DMS153 treated with DMSO at 0.1 percent for 48 hours (cell line): ENCODE results near the gene PRSS16.

Experiments
- DNase-seq: peaks from one replicate; lab custom pipeline; 2025; ENCODE audit not compliant: unreplicated experiment; lab: John Stamatoyannopoulos, UW

Gene PRSS16

DNA sequence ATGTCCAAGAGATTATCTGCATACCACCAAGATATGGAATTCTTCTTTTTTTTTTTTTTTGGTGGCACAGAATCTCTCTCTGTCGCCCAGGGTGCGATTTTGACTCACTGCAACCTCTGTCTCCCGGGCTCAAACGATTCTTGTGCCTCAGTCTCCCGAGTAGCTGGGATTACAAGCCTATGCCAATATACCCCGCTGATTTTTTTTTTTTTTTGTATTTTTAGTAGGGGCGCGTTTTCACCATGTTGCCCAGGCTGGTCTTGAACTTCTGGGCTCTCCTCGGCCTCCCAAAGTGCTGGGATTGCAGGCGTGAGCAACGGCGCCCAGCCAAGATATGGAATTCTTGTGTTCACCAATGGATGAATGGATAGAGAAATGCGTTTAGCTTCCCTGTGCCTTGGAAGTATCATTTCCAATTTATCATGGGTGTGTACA is 33.6 kb downstream of the PRSS16 start:
- no peak for DNase-seq

DNA sequence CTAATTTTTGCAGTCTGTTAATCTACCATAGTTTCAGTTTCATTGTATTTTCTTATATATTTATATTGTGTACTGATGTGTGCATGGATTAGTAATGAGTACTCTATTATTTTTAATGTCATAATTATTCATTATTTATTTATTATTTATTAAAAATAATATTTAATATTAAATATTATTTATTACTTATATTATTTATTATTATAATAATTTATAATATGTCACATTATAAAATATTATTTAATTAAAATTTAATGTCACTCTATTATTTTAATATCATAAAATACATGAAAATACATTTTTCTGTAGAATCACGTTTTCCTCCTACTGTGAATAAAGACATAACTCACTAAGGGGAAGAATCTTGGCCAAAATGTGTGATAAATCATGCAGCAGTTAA is 34.1 kb downstream of the PRSS16 start:
- DNase-seq, result no peak

DNA sequence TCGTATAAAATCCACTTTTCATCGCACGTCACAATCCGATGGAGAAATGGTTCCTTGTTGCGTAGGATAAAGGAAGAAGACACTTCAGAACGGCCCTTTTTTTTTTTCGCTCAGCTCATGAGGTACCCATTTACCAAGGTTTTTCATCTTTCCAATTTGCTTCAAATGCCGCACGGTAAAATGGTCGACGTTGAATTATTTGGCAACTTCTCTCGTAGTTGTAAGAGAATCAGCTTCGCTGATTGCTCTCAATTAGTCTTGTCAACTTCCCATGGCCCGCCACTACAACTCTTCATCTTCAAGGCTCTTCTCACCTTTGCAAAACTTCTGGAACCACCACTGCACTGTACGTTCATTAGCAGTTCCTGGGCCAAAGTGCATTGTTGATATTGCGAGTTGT is 35.8 kb downstream of the PRSS16 start:
- no peak for DNase-seq

DNA sequence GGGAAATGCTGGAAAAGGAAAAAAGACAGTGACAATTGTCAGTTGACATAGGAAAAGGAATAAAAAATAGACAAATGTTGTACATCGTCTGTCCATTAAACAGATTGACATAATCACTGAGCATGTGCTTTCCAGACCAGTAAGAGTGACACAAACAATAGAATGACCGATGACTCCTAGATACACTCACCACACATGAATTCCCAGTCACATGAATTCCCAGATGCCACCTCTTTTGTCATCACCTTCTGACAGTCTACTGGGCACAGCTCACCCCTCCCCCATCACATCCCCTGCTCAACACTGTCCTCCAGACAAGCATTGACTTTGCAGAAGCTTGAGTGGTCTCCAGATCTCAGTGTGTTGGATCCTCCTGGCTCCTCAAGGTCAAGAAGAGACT is 38.6 kb downstream of the PRSS16 start:
- no peak for DNase-seq

DNA sequence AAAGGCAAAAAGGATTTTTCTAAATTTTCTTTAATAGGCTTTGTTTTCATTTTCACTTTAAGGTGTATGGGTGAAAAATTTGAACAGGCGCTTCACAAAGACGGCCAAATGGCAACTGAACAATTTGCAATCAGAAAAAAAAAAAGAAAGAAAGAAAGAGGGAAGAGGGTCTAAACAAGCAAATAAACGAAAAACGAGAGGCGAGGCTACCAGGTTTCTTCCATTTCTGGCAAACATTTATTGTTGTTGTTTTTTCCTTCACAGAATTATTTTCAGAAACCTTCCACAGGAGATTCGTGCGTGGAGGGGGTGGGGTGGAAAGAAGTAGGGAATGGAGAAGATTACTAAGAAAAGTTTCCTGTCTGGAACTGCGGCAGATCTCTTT is 40.2 kb downstream of the PRSS16 start:
- no peak for DNase-seq

DNA sequence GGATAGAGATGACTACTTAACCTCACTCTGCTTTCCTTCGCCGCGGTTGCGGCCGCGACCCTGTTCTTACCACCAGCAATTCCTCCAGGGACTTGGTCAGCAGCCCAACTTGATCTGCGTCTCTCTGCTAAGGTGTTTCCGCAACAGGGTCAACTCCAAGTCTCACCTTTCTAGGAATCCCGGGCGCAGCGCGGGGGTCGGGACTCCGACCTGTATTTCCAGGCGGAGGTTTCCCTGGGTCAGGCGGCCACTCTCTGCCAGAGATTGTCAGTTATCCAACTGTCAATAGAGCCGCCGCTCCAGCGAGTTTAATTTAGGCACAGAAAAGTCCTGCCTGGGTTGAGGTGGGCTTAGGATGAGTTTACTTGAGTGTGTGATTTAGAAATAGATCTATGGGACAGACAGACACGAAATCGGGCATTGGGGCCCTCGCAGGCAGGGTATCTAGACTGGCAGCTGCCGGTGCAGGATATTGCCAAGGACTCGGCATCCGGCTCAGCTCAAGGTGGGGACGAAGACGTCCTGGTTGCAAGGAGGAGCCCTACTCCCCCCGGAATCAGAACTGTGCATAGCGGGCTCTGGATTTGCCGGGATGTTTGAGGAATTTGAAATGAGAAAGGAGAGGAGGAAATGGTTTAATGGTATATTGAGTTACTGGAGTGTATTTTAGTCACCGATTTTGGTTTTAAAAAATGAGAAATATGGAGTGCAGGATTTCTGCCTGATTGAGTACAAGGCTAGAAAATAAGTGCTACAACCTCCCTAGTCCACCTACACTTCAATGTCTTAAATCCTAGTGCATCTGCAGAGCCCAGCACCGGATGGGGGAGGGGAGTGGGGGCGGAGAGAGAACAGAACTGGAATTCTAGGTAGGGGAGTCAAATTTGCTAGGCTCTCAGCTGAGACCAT is 40.9 kb downstream of the PRSS16 start:
- no peak for DNase-seq

DNA sequence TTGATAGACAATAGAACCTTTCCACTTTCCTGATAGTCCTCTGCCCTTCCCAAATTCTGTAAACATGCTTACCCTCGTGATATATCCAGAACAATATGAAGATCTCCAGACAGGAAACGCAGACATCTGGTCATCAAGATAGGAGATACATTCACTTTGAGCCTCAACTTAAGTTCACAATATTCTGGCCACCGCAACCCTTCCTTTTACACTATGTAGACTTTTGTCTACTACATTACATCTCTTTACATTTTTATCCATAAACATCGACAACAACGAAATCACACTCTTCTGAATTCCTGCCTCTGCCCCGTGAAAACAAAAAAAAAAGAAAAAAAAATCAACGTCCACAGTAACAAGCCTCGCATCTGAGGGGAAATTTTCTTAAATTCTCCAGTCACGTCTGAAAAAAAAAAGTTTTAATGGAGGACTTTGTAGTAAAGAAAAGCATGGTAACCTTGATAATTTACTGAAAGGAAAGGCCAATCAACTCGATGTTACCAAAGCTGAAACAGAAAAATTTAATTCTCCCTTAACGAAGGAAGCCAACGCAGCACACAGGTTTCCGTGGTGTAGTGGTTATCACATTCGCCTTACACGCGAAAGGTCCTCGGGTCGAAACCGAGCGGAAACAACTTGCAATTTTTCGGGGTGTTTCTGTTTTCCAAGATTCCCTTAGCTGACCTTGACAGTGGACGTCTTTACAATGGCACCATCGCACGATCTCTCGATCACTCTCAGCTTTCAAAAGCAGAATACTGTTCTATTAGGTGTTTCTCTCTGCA is 42.8 kb downstream of the PRSS16 start:
- DNase-seq, result no peak

DNA sequence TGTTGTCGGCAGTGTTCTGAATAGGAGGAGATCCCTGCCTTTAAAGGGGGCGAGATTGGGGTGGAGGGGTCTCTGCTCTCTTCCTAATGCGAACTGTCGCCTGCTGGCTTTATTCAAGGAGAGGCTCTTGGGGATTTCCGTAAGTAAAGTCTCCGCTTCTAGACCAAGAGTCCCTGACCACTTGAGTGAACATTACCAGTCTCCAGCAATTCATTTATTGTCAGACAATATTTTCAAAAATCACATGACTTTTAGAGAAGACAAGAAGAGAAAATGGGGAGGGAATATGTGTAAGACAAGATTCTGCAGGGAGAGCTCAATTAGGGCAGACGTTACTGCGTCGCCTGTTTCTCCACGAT is 43.3 kb downstream of the PRSS16 start:
- no peak for DNase-seq

DNA sequence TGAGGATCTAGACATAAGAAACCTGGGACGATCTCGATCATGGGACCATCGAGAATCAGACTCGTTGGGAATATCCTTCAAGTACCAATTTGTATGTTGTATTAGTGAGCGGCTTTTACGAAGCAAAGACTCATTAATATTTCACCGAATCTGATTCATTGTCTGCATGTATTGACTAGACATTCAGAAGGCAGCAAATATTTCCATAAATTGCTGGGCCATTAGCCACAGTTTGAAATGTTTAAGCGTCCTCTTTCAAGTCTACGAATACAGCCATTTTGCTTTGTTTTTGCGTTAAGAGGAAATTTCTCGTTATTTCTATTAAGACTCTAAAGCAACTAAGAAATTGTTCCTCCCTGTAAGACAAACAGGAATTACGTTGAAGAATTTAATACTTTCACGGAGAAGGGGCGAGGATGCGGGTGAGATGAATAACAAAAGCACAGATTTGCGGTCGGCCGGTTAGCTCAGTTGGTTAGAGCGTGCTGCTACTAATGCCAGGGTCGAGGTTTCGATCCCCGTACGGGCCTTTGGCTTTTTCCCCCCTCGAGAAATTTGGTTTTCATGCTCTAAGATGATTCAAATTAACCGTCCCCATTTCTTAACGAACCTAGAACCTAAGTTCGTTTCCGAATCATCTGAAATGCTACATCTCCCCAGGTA is 46.1 kb downstream of the PRSS16 start:
- DNase-seq, result no peak

DNA sequence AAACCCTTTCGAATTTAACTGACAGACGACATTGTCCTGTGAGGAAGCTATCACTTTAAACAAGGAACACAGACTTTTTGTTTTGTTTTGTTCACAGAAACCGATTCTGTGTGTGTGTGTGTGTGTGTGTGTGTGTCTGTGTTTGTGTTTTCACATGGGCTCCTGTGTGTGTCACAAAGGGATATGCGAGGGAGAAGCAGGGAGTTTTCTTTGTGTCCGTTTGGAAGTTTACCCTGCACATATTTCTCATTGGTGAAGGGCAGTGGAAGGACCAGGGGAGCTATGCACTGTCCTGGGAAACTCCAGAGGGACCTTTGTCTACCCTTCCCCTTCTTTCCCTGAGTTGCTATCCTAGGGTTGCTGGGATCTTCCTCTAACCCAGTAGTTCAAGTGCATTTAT is 46.9 kb downstream of the PRSS16 start:
- DNase-seq, result no peak

DNA sequence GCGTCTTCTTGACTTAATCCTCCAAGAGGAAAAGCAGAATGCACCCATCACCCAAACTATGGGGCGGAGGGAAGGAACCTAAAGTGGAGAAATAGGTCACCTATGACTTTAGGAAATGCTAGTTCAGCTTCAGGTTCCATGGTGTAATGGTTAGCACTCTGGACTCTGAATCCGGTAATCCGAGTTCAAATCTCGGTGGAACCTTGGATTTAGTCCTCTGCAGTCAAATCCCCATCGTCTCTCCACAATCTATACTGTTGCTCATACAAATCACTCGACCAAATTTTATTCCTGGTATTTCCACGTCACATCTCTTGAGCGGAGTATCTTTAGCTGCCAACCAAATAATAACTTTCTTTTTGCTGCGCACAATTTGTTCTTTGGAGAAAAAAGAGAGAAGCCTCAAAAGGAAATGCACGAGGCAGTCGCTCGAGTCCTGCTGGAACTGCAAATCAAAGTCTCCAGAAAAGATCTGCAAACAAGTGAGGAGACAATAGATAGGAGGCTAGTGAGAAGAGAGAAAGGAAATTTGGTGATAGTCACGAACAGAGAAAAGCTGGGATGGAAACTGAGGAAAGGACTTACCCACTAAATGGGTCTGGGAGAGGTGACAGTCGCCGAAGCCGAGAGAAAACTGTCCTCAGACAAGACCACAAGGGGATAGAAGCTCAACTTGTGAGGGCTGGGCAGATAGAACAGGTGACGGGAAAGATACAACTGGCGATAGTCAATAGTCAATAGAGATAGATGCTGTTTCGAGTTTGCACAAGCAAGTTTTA is 48.0 kb downstream of the PRSS16 start:
- DNase-seq, result peak; percentile 41

DNA sequence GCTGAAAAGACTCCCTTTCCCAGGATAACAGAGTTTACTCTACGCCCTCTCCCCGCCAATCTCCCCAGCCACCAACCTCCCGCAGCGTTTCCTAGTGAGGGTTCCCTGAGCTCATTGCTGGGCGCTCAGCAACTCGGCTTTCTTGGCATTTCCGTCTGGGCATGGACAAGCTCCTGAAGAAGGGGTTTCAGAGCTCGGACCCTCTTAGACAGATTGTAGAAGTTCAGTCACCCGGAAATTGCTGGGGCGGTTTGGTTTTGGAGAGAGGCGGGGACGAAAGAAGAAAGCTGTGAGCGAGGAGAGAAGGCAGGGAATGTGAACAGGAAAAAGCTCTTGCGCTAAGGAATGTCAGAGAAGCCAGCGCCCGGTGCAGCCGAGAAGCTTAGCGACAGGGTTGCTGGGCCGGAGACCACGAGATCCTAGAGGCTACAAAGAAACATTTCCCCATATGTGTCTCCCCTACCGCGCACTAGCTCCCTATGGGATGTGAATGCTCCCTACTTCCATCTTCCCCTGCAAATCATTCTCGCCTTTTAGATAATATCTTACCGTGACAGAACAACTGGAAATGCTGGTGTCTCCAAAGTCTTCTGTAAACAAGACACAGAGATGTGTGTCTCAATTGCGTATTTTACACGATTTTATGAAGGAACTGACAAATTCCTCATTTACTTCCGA is 48.7 kb downstream of the PRSS16 start:
- DNase-seq, result no peak

DNA sequence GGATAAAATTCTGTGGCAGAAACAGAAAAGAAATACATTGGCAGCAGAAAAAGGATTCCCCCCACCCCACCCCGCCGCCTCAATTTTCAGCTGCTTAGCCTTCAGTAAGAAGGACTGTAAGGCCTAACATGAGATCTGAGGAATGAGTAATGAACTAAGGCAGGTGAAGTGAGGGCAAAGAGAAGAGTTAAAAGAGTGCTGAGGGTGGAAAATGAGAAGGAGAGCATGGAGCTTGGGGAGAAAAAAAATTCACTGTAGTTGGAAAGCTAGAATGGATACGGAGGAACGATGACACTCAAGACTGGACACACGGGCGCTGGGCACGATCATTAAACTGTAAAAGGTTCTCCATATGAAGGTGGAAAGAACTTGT is 50.0 kb downstream of the PRSS16 start:
- no peak for DNase-seq

DNA sequence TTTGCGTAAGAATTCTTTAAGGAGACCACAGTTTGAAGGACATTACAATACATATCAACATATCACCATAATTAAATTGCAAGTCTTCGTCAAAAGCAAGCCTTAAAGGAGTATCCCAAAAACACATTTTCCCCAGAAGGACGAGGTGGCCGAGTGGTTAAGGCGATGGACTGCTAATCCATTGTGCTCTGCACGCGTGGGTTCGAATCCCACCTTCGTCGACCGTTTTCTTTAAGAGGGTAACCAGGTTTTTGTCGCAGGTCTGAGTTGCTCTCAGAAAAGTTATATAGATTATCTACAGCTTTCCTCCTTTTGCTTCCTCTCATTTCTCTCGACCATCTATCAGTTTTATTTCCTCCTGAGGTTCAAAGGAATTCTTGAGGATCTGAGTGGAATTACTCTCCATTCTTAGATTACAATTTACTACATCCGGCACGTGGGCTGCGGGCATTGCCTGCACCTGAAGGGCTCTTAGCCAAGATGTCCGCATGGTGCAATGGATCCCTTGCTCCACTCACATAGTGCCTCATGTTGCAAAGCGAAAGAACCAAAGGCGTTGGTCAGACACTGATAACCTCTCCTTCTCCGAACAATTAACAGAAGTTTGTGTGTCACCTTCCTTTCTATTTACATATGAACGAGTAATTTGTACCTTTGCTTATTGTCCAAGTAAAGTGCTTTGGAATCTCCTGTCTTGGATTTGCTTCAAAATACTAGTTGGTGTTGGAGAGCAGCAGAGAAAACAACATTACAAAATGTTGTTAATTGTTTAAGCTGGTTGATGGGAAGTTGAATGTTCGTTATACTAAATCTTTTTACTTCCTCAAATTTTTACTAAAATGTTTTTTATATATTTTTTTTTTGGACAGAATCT is 50.6 kb downstream of the PRSS16 start:
- DNase-seq, result no peak

DNA sequence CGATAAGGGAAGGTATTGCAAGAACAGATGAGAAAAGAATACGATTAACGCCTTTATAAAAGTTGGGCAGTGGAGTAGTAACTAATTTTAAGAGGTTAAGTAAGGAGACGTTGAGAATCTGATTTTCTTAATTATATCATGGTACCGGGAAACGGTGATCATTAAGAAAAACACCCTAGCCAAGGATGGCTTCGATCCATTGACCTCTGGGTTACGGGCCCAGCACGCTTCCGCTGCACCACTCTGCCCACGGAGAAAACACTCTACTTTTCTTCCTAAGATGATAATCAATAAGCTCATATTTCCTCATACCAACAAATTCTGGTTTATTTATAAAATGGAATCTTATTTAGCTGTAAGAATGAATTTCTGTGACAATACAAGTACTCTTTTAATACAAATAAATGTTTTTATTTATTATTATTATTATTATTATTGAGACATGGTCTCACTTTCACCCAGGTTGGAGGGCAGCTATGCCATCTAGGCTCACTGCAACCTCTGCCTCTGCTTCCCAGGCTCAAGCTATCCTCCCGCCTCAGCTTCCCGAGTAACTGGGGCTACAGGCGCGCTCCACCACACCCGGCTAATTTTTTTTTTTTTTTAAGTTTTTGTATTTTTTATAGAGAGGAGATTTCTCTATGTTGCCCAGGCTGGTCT is 56.2 kb downstream of the PRSS16 start:
- DNase-seq, result no peak
